HepG2 (cell line): ENCODE results near the gene NFS1. TPM values are rescaled to one million over a fixed set of nuclear protein-coding genes. Genes with fewer than 3 reads are reported as not detected.

Experiments used
- ATM ChIP-seq: fragments of 450-650 bp; IDR thresholded peaks from 2 replicates; pipeline ENCODE4 v1.7.1; 2017; ENCODE audit warnings: mild to moderate bottlenecking, borderline replicate concordance
- CBFB ChIP-seq: sonication (generic); formaldehyde crosslinking; IDR thresholded peaks from 2 replicates; pipeline ENCODE4 v1.4.0; 2020; ENCODE audit warnings: missing genetic modification reagents
- DMAP1 ChIP-seq: IDR thresholded peaks from 2 replicates; pipeline ENCODE4 v1.6.1; 2016
- ETV5 ChIP-seq: IDR thresholded peaks from 2 replicates; pipeline ENCODE4 v1.6.1; 2018; ENCODE audit warnings: missing biosample characterization, missing genetic modification reagents, inconsistent platforms, borderline replicate concordance
- ISL2 ChIP-seq: sonication (generic); formaldehyde crosslinking; IDR thresholded peaks from 2 replicates; pipeline ENCODE4 v1.5.0; 2020; ENCODE audit warnings: missing genetic modification reagents
- KDM5B ChIP-seq: sonication (generic); formaldehyde crosslinking; IDR thresholded peaks from 2 replicates; pipeline ENCODE4 v1.4.0; 2020; ENCODE audit warnings: missing genetic modification reagents, mild to moderate bottlenecking, borderline replicate concordance
- KLF6 ChIP-seq: IDR thresholded peaks from 2 replicates; pipeline ENCODE4 v1.8.0; 2016; ENCODE audit warnings: missing biosample characterization, missing genetic modification reagents
- MXD1 ChIP-seq: sonication (generic); formaldehyde crosslinking; IDR thresholded peaks from 2 replicates; pipeline ENCODE4 v1.4.0; 2020; ENCODE audit warnings: mild to moderate bottlenecking, missing genetic modification reagents
- NFE2 ChIP-seq: sonication (generic); formaldehyde crosslinking; IDR thresholded peaks from 2 replicates; pipeline ENCODE4 v1.4.0; 2020; ENCODE audit warnings: missing genetic modification reagents
- NPAS2 ChIP-seq: sonication (generic); formaldehyde crosslinking; IDR thresholded peaks from 2 replicates; pipeline ENCODE4 v1.8.0; 2022; ENCODE audit warnings: mild to moderate bottlenecking, missing genetic modification reagents, borderline replicate concordance
- SMAD9 ChIP-seq: sonication (generic); formaldehyde crosslinking; IDR thresholded peaks from 2 replicates; pipeline ENCODE4 v1.5.1; 2020; ENCODE audit warnings: mild to moderate bottlenecking, missing genetic modification reagents
- TIGD3 ChIP-seq: sonication (generic); formaldehyde crosslinking; IDR thresholded peaks from 2 replicates; pipeline ENCODE4 v1.5.1; 2020; ENCODE audit warnings: mild to moderate bottlenecking, missing genetic modification reagents, borderline replicate concordance
- ZNF749 ChIP-seq: sonication (generic); formaldehyde crosslinking; IDR thresholded peaks from 2 replicates; pipeline ENCODE4 v1.8.0; 2022; ENCODE audit warnings: mild to moderate bottlenecking, missing genetic modification reagents, moderate library complexity, borderline replicate concordance
- ZNF770 ChIP-seq: sonication (generic); formaldehyde crosslinking; IDR thresholded peaks from 2 replicates; pipeline ENCODE4 v1.5.0; 2020; ENCODE audit warnings: mild to moderate bottlenecking, missing genetic modification reagents
- polyA plus RNA-seq, 8 experiments: library from polyadenylated mRNA; depleted of rRNA in 3 of 8; stranded (reverse) in 7 of 8; unstranded in 1 of 8; fragments of >200 nt; fragmentation: Illumina TruSeq in 4 of 8; extraction: Trizol in 4 of 8; gene quantifications; 2 replicates each; pipeline versions ENCODE4 v1.2.1 to v1.2.3, GENCODE V29; 2011 to 2016; ENCODE audit warnings: low read depth in 4 of 8, missing spikeins in 1 of 8, mixed read lengths in 1 of 8; ENCODE audit not compliant: insufficient read depth in 1 of 8
- total RNA-seq, 5 experiments: library from RNA; depleted of rRNA; stranded (reverse); fragments of >200 nt; fragmentation: Illumina TruSeq; extraction: Trizol; gene quantifications; 2 replicates each; pipeline ENCODE4 v1.2.3, GENCODE V29; 2016; ENCODE audit warnings: low read depth in 1 of 5
- TF ChIP-seq, protein P1 (sequence below): sonication (generic); formaldehyde crosslinking; IDR thresholded peaks from 2 replicates; pipeline ENCODE4 v1.5.0; 2020; ENCODE audit warnings: mild to moderate bottlenecking, missing genetic modification reagents
- TF ChIP-seq, protein P2 (sequence below): sonication (generic); formaldehyde crosslinking; conservative IDR thresholded peaks from 2 replicates; pipeline ENCODE4 v1.4.0; 2020; ENCODE audit warnings: mild to moderate bottlenecking, missing genetic modification reagents, moderate library complexity
- TF ChIP-seq, protein P3 (sequence below): IDR thresholded peaks from 2 replicates; pipeline ENCODE4 v1.6.1; 2016; ENCODE audit warnings: missing biosample characterization, missing genetic modification reagents, low read depth

NFS1 gene
- total and polyA plus RNA-seq, 2 of the 13 experiments (the other 11 are each of a cell fraction or from before 2014, with no cell fraction given), result 65.9 to 88.1 TPM

DNA sequence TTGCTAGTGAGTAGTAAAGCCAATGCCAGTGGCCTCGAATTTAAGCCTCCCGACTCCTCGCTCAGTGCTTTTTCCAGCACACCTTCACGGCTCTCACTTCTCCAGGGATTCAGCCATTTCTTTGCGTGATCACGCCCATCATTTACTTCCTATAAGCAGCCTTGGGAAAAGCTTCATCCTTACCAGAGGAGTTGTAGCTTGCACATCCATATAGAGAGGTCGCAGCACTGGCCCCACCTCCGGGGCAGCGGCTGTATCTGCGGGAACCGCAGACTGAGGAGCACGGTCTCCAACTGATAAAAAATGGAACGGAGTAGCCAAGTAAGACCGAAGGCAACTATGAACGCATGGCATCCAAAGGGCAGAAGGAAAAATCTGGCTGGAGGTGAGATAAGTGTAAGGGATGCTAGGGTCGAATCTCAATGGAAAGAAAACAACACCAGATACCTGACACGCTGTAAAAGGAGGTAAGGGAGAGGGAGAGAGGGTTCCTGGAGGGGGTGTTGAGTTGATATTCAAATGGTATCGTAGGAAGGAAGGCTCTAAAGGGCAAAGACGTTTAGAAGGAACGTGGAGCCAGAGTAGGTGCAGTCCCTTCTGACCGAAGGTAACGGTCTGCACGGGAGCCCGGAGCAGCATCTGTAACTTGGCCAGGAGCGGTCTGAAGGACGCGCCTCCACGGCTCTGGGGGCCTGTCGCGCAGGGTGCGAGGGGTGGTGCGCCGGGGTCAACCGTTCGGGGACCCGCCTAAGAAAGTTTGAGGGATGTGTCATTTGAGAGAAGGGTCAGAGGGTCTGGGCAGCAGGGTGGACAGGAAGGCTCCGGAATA lies 640 bp downstream of the NFS1 start (continued):
- TF ChIP-seq ETV5 (CRISPR knock-in tag) (no peak), CBFB (CRISPR knock-in tag) (peak; percentile 20; the same call in 1 of the 2 replicates), TIGD3 (CRISPR knock-in tag) (no peak), MXD1 (no peak), ATM (no peak), KDM5B (no peak), SMAD9 (CRISPR knock-in tag) (no peak), ZNF770 (CRISPR knock-in tag) (peak; percentile 34; the same call in 1 of the 2 replicates), ISL2 (CRISPR knock-in tag) (no peak), ZNF749 (no peak), NPAS2 (CRISPR knock-in tag) (0 out of 2 replicates have a peak, but pooled peaks have one; percentile 65), DMAP1 (CRISPR knock-in tag) (no peak), KLF6 (CRISPR knock-in tag) (no peak), NFE2 (CRISPR knock-in tag) (no peak)
- TF ChIP-seq, protein P1, sequence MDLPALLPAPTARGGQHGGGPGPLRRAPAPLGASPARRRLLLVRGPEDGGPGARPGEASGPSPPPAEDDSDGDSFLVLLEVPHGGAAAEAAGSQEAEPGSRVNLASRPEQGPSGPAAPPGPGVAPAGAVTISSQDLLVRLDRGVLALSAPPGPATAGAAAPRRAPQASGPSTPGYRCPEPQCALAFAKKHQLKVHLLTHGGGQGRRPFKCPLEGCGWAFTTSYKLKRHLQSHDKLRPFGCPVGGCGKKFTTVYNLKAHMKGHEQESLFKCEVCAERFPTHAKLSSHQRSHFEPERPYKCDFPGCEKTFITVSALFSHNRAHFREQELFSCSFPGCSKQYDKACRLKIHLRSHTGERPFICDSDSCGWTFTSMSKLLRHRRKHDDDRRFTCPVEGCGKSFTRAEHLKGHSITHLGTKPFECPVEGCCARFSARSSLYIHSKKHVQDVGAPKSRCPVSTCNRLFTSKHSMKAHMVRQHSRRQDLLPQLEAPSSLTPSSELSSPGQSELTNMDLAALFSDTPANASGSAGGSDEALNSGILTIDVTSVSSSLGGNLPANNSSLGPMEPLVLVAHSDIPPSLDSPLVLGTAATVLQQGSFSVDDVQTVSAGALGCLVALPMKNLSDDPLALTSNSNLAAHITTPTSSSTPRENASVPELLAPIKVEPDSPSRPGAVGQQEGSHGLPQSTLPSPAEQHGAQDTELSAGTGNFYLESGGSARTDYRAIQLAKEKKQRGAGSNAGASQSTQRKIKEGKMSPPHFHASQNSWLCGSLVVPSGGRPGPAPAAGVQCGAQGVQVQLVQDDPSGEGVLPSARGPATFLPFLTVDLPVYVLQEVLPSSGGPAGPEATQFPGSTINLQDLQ (CRISPR knock-in tag), result no peak
- TF ChIP-seq, protein P2, sequence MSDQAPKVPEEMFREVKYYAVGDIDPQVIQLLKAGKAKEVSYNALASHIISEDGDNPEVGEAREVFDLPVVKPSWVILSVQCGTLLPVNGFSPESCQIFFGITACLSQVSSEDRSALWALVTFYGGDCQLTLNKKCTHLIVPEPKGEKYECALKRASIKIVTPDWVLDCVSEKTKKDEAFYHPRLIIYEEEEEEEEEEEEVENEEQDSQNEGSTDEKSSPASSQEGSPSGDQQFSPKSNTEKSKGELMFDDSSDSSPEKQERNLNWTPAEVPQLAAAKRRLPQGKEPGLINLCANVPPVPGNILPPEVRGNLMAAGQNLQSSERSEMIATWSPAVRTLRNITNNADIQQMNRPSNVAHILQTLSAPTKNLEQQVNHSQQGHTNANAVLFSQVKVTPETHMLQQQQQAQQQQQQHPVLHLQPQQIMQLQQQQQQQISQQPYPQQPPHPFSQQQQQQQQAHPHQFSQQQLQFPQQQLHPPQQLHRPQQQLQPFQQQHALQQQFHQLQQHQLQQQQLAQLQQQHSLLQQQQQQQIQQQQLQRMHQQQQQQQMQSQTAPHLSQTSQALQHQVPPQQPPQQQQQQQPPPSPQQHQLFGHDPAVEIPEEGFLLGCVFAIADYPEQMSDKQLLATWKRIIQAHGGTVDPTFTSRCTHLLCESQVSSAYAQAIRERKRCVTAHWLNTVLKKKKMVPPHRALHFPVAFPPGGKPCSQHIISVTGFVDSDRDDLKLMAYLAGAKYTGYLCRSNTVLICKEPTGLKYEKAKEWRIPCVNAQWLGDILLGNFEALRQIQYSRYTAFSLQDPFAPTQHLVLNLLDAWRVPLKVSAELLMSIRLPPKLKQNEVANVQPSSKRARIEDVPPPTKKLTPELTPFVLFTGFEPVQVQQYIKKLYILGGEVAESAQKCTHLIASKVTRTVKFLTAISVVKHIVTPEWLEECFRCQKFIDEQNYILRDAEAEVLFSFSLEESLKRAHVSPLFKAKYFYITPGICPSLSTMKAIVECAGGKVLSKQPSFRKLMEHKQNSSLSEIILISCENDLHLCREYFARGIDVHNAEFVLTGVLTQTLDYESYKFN (CRISPR knock-in tag), result no peak; the same call in 1 of the 2 replicates
- TF ChIP-seq, protein P3, sequence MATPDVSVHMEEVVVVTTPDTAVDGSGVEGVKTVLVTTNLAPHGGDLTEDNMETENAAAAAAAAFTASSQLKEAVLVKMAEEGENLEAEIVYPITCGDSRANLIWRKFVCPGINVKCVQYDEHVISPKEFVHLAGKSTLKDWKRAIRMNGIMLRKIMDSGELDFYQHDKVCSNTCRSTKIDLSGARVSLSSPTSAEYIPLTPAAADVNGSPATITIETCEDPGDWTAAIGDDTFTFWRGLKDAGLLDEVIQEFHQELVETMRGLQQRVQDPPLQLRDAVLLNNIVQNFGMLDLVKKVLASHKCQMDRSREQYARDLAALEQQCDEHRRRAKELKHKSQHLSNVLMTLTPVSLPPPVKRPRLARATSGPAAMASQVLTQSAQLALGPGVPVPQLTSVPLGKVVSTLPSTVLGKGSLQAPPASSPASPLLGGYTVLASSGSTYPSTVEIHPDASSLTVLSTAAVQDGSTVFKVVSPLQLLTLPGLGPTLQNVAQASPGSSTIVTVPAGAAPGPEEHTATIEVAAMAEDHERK, result no peak
